ENCODE data around the gene ARHGEF18.

- TF ChIP-seq, protein P1, sequence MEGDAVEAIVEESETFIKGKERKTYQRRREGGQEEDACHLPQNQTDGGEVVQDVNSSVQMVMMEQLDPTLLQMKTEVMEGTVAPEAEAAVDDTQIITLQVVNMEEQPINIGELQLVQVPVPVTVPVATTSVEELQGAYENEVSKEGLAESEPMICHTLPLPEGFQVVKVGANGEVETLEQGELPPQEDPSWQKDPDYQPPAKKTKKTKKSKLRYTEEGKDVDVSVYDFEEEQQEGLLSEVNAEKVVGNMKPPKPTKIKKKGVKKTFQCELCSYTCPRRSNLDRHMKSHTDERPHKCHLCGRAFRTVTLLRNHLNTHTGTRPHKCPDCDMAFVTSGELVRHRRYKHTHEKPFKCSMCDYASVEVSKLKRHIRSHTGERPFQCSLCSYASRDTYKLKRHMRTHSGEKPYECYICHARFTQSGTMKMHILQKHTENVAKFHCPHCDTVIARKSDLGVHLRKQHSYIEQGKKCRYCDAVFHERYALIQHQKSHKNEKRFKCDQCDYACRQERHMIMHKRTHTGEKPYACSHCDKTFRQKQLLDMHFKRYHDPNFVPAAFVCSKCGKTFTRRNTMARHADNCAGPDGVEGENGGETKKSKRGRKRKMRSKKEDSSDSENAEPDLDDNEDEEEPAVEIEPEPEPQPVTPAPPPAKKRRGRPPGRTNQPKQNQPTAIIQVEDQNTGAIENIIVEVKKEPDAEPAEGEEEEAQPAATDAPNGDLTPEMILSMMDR (IDR thresholded peaks at IDR 0.05), result no peak
- no peak for TF ChIP-seq POLR2A (IDR thresholded peaks at IDR 0.05)
- TF ChIP-seq EP300 (IDR thresholded peaks at IDR 0.05), result no peak
Measured at GRCh38 chr19:7376151-7376852, 27.6 kb downstream of the ARHGEF18 start.

All from gastroesophageal sphincter (tissue), 3 donors.